Measurements from ENCODE around the gene MSANTD3. TPM values are rescaled to one million over a fixed set of nuclear protein-coding genes. Genes with fewer than 3 reads are reported as not detected.

The MSANTD3 gene
- total and polyA plus RNA-seq, 2 of the 13 experiments (the other 11 are each of a cell fraction or from before 2014, with no cell fraction given): 10.1 to 19.2 TPM

- TF ChIP-seq ZNF770 (CRISPR knock-in tag; IDR thresholded peaks at IDR 0.05) (no peak), ZNF790 (CRISPR knock-in tag; IDR thresholded peaks at IDR 0.05; ENCODE audit: borderline replicate concordance) (no peak), ZNF296 (CRISPR knock-in tag; conservative IDR thresholded peaks at IDR 0.05) (no peak), PLSCR1 (CRISPR knock-in tag; IDR thresholded peaks at IDR 0.05; ENCODE audit: borderline replicate concordance) (no peak), ZNF235 (CRISPR knock-in tag; IDR thresholded peaks at IDR 0.05; ENCODE audit: borderline replicate concordance) (no peak), ZNF550 (CRISPR knock-in tag; IDR thresholded peaks at IDR 0.05; ENCODE audit: borderline replicate concordance) (no peak), TMF1 (CRISPR knock-in tag; IDR thresholded peaks at IDR 0.05; ENCODE audit: low read depth) (no peak), ZSCAN9 (CRISPR knock-in tag; IDR thresholded peaks at IDR 0.05; ENCODE audit: borderline replicate concordance) (no peak), ZNF839 (CRISPR knock-in tag; IDR thresholded peaks at IDR 0.05; ENCODE audit: borderline replicate concordance) (no peak), FOXJ3 (CRISPR knock-in tag; IDR thresholded peaks at IDR 0.05; ENCODE audit: borderline replicate concordance) (no peak), ZNF670 (CRISPR knock-in tag; IDR thresholded peaks at IDR 0.05; ENCODE audit: borderline replicate concordance) (0 out of 2 replicates have a peak, but pooled peaks have one; percentile 26), MED1 (CRISPR knock-in tag; IDR thresholded peaks at IDR 0.05) (no peak), ZNF737 (CRISPR knock-in tag; IDR thresholded peaks at IDR 0.05; ENCODE audit: borderline replicate concordance) (no peak), ZMYM2 (CRISPR knock-in tag; IDR thresholded peaks at IDR 0.05) (no peak), ATF2 (CRISPR knock-in tag; IDR thresholded peaks at IDR 0.05) (no peak), ADNP (CRISPR knock-in tag; IDR thresholded peaks at IDR 0.05) (no peak), ZNF34 (CRISPR knock-in tag; IDR thresholded peaks at IDR 0.05; ENCODE audit: borderline replicate concordance) (no peak), RNF219 (CRISPR knock-in tag; IDR thresholded peaks at IDR 0.05) (no peak), USF2 (IDR thresholded peaks at IDR 0.05; ENCODE audit: low read depth, low read length) (no peak), USF2 (CRISPR knock-in tag; IDR thresholded peaks at IDR 0.05; ENCODE audit: borderline replicate concordance) (no peak)
Measured at GRCh38 chr9:100426530-100427365, at the start of gene MSANTD3 (continued).
